Uterus (tissue), 2 donors: ENCODE data around the gene TM9SF3.

Source experiments
- CTCF ChIP-seq, 4 experiments: fragments of 200-600 bp in 2 of 4; fragments of 450-650 bp in 2 of 4; sonication (generic) in 2 of 4; IDR thresholded peaks; one replicate each; pipeline ENCODE4 v1.5.1; 2016 to 2019; ENCODE audit warnings: antibody characterized with exemption in 4 of 4, mild to moderate bottlenecking in 2 of 4, moderate library complexity in 1 of 4
- POLR2A ChIP-seq, 2 donors: fragments of 450-650 bp; IDR thresholded peaks; one replicate each; pipeline ENCODE4 v1.6.1; 2016; ENCODE audit warnings: antibody characterized with exemption in 2 of 2, mild to moderate bottlenecking in 1 of 2, moderate library complexity in 1 of 2

GRCh38 chr10:96573036-96573435, 13.8 kb downstream of the TM9SF3 start:
- TF ChIP-seq CTCF (IDR thresholded peaks at IDR 0.05) (no peak), POLR2A (IDR thresholded peaks at IDR 0.05) (no peak)
